Epidermal melanocyte (primary cell): Measurements from ENCODE around the gene CHP1.
"Not testable (repeated sequence)": the region's sequence is repeated elsewhere in the genome, so short reads cannot be mapped to it uniquely, and the experiment has no call there.

Experiments
- DNase-seq: peaks from one replicate; pipeline ENCODE4 v3.0.0; 2011; ENCODE audit warnings: low spot score; ENCODE audit not compliant: insufficient read length

CHP1 gene

DNA sequence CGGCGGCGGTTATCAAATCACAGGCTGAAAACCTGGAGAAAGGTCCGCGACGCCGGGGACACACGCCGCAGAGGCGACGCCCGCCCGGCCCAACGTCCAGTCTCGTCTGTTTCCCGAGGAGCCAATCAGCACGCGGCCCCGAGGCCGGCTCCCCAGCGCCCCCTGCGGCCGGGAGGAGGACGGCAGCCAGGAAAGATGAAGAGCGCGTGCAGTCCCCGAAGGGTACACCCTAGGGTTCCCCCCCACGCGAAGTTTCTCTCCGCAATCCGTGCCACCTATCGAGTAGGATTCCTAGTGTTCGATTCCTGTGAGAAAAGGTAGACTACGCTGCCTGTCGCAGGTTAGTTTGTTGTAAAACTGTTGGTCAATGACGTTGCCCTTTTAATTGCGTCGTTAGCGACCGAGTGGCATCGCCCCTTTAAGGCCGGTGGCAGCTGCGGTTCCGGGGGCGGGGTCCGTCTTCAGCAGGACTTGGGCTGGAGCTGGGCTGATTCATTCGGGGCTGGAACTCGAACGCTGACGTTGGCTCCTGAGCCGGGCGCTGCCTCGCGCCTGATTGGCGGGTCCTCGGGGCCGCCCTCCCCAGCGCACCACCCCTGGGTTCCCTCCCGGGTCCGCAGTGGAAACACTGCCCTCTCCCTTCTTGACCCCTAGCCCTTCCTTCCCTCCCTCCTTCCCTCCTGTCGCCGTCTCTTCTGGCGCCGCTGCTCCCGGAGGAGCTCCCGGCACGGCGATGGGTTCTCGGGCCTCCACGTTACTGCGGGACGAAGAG, at the start of gene CHP1, which contains the start of gene EXD1:
Gene CHP1 (plus strand): TSS at position 619 of the 772 bp plus-strand sequence. CDS start 115 bp downstream, at position 734.
Gene EXD1 (minus strand): TSS at position 108 of the 772 bp plus-strand sequence. CDS start 4,182 bp downstream, outside the sequence.
- peak; percentile 87 for DNase-seq

DNA sequence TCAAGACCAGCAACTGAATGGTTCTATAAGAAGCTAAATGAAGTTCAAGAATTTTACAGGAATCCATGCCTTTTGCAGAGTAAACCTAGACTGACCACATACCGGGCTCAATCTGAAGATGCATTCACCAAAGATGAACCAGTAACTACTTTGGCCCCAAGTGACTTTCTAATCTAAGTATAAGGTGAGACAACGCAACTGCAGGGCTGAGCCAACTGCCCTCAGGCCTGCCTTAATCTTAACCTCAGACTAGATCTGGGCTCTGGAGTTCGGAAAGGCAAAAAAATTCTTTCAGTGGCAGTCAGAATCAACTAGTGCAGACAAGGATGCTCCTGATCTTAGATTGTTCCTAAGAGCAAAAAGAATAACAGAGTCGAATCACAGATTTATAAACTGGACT, 48.8 kb upstream of the CHP1 start:
- DNase-seq, result no peak

DNA sequence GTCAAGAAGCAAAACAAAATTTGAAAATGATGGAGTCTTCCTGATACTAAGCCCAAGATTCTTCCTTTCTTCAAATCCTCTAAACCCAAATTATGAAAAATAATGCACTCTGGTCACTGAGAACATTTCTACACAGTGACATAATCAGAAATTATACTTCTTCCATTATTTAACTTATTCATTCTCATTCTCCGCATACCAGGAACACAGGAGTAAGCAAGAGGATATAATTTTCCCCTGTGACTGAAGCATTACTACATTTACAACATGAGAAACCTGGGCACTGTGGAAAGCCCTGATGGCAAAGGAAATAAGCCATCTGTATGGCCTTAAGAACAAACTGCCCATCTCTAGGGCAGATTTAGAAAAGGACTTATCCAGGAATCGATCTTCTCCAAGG, 47.5 kb upstream of the CHP1 start:
- no peak for DNase-seq

DNA sequence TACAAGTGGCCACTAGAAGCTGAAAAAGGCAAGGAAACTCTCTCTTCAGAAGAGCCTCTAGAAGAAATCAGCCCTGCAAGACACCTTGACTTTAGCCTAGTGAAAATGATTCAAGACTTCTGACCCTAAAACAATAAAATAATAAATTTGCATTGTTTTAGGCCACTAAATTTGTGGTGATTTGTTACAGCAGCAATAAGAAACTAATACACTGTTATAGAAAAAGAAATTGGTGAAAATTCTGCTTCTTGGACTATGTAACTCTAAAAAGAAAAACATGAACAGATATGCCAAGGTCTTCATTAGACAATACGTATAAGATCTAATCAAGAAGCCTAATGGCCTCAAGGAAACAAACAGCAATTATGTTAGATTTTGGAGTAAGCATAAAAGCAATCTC, 36.6 kb upstream of the CHP1 start:
- DNase-seq, result no peak

DNA sequence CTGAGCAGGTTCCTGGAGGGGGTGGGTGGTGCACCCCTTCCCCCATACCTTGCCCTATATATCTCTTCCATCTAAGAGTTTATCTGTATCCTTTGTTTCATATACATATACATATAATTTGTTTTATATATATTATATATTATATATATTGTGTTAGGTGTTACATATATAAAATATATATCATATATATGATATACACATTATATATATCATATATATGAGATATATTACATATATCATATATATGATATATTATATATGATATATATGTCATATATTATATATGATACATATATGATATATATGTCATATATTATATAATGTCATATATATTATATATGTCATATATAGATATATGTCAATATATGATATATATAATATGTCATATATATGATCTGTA, 31.6 kb upstream of the CHP1 start:
- no peak for DNase-seq

DNA sequence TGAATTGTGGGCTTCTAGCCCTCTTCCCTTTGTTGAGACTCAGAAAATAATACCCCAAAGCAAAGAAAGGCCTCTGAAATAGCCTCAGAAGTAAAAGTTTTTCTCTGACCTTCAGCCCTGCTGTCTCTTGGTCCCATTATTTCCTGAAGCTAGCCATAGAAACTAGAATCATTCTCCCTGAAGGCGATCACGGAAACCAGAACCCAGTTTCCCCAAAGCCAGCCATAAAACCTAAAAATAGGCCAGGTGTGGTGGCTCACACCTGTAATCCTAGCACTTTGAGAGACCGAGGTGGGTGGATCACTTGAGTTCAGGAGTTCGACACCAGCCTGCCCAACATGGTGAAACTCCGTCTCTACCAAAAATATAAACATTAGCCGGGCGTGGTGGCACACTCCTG, 27.7 kb upstream of the CHP1 start:
- no peak for DNase-seq

DNA sequence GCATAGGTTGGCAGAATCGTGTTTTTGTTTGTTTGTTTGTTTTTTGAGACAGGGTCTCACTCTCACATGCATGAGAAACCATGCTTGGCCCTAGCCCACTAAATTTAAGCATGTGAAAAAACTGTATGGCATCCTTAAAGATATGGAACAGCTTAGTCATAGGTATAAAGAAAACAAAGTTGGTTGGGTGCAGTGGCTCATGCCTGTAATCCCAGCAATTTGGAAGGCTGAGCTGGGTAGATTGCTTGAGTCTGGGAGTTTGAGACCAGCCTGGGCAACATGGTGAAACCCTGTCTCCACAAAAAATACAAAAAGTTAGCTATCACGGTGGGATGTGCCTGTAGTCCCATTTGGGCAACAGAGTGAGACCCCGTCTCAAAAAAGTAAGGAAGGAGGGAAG, 25.8 kb upstream of the CHP1 start:
- DNase-seq, result no peak

DNA sequence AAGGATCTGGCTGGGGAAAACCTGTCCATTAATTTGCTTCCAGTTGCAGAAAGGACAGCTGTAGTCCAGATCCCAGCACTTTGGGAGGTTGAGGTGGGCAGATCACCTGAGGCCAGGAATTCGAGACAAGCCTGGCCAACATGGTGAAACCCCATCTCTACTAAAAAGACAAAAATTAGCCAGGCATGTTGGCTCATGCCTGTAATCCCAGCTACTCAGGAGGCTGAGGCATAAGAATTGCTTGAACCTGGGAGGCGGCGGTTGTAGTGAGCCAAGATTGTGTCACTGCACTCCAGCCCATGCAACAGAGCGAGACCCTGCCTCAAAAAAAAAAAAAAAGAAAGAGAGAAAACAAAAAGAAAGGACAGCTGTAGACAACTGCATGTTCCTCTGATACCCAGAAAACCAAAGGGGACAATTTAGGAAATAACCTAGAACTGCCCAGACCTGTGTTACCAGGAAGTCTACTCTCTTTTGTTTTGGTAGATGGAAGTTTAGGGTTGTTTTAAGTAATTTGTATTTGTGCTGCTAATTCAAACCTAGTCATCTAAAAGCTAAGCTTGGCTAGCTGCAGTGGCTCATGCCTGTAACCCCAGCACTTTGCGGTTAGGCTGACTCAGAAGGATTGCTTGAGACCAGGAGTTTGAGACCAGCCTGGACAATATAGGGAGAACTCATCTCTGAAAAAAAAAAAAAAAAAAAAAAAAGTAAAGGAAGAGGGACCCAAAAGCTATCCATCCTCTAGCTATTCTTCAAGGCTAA, 23.2 kb upstream of the CHP1 start:
- no peak for DNase-seq

DNA sequence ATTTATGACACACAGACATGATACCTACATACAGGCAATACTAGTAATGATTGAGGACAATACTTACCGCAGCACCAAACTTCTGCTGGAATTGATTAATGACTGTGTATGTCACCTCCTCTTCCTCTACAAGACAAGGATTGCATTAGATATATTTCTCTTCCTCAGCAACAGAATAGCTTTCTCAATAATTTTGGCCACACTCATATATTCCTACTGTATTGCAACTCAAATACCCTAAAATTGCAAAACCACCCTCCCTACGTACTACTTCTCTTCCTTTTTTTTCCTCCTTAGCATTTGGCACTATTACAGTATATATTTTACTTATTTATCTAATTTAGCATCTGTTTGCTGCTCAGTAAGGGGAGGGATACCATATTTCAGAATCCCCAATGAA, 15.4 kb upstream of the CHP1 start:
- DNase-seq, result no peak

DNA sequence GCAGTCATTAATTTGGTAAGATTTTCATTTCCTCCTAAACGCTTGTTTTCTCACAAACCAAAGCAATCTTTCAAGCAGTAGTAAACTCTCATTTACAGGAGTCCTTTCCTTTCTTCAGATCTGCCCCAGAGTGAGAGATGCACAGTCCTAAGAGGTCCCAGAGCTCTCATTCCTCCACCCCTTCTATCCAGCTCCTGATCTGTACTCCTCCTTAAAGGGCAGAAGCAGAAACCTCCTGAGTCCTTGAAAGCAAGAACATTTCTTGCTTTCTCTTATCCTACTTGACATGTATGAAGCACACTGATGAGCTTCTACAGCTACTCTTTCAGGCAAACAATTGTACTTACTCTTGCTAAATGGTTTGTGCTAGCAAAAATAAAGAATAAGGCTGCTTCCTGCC, 12.2 kb upstream of the CHP1 start:
- no peak for DNase-seq

DNA sequence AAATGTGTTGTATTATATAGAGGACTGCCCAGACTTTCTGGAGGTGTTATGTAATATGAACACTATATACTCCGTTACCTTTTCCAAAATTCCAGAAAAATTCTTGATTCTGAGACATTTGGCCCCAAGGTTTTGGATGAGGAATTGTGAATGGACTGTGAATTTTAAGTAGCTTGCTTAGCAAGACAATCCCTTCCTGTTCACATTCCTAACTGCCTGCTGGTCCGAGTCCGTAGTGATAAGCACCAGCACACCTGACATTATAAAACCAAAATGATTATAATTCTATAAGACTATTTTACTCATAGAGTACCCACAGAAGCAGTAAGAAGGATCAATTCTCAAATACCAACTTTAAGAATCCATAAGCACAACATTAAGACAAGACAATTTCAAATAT, 11.7 kb upstream of the CHP1 start:
- DNase-seq, result no peak

DNA sequence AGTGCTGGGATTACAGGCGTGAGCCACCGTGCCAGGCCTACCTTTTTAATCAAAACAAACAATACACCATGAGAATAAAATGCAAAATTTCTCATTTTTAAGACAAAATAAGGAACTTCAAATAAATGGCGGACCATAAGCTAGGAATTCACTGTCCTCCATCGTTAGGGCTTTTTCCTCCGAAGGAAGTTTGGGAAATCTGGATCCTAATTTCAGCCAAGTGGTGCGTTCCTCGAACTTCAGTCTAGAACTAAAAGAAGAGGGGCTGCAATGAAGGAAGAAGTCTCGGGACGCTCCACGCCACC, 771 bp upstream of the CHP1 start:
- DNase-seq, result no peak

DNA sequence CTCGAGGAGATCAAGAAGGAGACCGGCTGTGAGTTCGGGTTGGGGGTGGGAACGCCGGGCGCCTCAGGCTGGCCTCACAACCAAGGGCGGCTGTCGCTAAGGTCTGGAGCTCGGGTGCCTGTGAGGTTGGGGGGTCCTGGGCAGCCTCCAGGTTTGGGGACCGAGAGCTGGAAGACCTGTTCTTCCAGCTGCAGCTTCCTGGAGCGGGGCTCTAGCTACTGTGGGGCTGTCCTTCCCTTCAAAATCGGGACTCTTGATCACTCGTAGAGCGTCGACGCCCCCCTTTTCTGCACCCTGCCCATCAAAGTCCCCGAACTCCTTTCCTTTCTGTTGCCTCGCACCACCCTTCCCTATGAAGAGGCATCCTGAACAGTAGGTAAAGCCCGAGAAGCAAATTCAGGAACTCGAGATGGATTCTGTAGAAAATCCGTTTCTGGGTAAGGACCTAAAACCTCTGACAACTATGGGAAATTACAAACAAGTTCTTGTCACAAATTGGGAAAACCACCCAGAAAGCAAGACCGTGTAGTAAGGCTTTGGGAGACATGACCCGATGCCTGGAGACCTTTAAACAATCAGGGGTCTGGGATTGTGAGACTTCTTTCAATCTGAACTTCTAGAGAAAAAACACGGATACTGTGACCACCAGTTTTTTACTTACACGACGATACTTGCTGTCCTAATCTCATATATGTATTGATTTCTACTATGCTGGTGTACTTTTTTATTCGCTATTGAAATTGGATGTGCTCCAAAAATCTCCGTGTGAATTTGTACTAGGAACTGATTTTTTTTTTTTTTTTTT, 556 bp downstream of the CHP1 start:
- peak; percentile 28 for DNase-seq

DNA sequence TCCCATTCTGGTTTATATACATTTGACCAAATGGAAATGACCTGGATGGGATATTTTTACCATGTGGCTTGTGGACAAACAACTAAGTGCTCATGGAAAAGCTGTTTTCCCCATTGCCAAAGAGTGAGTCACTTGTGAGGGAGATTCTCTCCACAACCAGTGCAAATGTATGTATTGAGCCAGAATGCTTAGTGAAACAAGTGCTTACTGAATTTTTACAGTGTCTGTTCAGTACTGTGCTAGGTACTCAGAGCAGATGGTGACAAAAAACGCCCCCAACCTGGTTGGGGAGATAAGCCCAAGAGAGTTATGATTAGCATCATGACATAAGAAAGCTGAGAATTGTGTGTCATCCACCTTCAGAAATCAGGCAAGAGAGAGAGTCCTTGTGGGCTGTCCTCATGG, 2.3 kb downstream of the CHP1 start:
- DNase-seq, result no peak

DNA sequence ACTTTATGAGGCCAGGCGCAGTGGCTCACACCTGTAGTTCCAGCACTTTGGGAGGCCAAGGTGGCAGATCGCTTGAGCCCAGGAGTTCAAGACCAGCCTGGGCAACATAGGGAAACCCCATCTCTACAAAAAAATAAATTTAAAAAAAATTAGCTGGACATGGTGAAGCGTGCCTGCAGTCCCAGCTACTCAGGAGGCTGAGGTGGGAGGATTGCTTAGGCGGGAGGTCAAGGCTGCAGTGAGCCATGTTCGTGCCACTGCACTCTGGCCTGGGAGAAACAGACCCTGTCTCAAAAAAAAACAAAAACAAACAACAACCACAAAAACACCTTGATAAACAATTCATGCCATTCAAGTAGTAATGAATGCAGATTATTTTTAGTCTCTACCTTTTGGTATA, 4.2 kb downstream of the CHP1 start:
- not testable (repeated sequence) for DNase-seq

DNA sequence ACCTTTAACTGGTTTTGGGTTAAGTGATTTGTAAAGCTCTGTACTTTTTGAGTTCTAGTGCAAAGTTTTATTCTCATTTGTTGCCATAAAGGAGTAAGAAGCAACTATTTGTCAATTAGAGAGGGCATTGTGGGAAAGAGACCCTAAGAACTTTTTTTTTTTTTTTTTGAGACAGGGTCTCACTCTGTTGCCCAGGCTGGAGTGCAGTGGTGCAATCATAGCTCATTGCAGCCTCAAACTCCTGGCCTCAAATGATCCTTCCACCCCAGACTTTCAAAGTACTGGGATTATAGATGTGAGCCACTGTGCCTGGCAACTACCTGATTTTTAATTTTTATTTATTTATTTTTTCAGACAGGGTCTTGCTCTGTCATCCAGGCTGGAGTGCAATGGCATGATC, 4.9 kb downstream of the CHP1 start:
- no peak for DNase-seq

DNA sequence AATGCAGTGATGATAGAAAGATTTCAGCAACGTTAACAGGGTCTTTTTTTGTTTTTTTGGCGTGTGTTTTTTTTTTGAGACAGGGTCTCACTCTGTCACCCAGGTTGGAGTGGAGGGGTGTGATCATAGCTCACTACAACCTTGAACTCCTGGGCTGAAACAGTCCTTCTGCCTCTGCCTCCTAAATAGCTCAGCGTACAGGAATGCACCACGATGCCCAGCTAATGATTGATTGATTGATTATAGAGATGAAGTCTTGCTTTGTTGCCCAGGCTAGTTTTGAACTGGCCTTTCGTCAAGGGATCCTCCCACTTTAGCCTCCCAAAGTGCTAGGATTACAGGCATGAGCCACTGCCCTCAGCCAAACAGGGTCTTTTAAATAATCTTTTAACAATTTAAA, 7.0 kb downstream of the CHP1 start:
- DNase-seq, result no peak

DNA sequence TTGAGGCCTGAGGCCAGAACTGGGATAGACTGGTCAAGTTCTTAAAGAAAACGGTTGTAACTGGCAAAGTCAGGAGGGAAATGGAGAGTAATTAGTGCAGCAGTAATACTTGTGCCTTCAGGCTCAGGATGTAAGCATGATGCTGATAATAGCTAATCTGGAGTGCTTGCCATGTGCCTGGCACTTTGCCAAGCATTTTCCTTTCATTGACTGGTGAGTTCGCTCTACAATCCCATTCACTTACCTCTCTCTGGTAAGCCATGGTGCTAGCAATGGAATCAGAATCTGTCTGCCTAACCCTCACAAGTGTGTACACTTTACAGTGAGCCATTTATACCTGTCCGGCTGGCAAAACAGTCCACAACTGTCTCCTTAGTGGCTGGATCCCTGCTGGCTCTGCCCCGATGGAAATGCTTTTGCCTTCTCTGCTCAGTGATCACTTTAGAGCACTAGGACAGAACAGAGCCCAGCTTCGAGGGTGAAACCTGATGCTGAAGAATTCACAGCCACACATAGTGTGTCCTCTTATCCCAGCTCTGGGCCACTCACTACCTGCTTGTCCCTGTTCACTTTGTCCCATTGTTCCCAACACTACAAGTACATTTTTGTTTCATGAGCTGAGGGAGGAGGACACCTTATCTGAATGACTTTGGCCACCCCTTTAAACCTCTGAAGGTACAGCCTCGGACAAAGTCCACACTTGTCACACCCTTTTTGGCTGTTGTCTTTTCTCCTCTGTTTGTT, 10.3 kb downstream of the CHP1 start:
- peak; percentile 78 for DNase-seq

DNA sequence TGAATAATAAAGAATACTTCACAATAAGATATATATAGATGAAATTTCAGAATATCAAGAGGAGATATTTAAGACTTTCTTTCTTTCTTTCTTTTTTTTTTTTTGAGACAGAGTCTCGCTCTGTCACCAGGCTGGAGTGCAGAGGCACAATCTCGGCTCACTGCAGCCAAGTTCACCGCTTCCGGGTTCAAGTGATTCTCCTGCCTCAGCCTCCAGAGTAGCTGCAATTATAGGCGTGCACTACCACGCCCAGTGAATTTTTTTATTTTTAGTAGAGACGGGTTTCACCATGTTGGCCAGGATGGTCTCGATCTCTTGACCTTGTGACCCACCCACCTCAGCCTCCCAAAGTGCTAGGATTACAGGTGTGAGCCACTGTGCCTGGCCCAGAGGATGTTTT, 19.7 kb downstream of the CHP1 start:
- not testable (repeated sequence) for DNase-seq

DNA sequence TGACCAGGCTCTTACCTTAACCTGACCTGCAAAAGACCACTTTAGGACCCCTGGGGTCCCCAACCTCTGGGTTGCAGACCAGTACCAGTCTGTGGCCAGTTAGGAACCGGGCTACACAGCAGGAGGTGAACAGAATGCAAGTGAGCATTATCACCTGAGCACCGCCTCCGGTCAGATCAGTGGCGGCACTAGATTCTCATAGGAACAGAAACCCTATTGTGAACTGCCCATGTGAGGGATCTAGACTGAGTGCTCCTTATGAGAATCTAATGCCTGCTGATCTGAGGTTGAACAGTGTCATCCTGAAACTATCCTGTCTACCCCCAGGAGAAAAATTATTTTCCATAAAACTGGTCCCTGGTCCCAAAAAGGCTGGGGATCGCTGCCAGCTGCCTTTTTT, 20.3 kb downstream of the CHP1 start:
- DNase-seq, result no peak

DNA sequence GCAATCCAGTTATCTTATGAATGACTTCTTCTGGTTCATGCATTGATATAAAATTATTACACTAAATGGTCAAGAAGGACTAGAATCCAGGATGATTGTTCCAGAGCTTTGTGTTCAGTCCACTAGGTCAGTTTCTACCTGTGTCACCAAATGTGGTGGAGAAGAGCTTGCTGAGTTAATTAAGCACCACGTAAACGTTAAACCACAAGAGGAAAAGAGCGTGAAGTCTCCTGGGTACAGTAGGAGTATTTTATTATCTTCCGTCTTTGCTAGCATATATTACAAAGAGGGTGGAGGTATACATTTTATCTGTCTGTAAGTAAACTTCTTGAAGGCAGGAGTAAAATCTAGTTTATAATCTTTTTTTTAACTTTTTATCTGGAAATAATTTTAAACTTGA, 23.5 kb downstream of the CHP1 start:
- no peak for DNase-seq
